CD4-positive, alpha-beta T cell (primary cell): ENCODE data around the gene SH3RF3. TPM values are rescaled to one million over a fixed set of nuclear protein-coding genes. Genes with fewer than 3 reads are reported as not detected.
A peak's percentile ranks its signal among the peaks of the same experiment; 100 is the strongest.

ENCODE experiments used
- ATAC-seq: fragments of 200-7000 bp; cut with Tn5 transposase; one replicate; pipeline ENCODE4 v1.10.0; 2022; ENCODE audit warnings: mild to moderate bottlenecking; ENCODE audit not compliant: poor library complexity
- CTCF ChIA-PET: fragments of 350-600 bp; sonication (Branson Sonifier 250); formaldehyde crosslinking; loops from one replicate; lab custom pipeline; 2021; ENCODE audit warnings: antibody characterized with exemption, inconsistent platforms; lab: Charles Lee
- POLR2A ChIA-PET: fragments of 350-600 bp; sonication (Branson Sonifier 250); formaldehyde crosslinking; loops from one replicate; lab custom pipeline; 2021; ENCODE audit warnings: antibody characterized with exemption, inconsistent platforms; lab: Charles Lee
- DNase-seq, 14 experiments: peaks; one replicate each; pipeline ENCODE4 v3.0.0-alpha.2; 2013 to 2020; ENCODE audit warnings: mixed read lengths in 2 of 14
- H3K27ac ChIP-seq, 2 donors: one replicate each; pipeline versions ENCODE4 v1.5.1 to v1.7.0; 2013; ENCODE audit warnings: low read length in 2 of 2, low read depth in 1 of 2, mild to moderate bottlenecking in 1 of 2
- H3K27me3 ChIP-seq, 2 experiments: 1 replicate in 1 of 2; 2 replicates in 1 of 2; pipeline versions ENCODE4 v1.6.1 to v1.7.0; 2013; ENCODE audit warnings: low read length in 2 of 2, control low read depth in 1 of 2, mild to moderate bottlenecking in 1 of 2, moderate library complexity in 1 of 2; ENCODE audit not compliant: insufficient read depth in 2 of 2, control insufficient read depth in 1 of 2
- H3K36me3 ChIP-seq: one replicate; pipeline ENCODE4 v1.6.1; 2013; ENCODE audit warnings: low read length, control low read depth; ENCODE audit not compliant: insufficient read depth
- H3K4me1 ChIP-seq: one replicate; pipeline ENCODE4 v1.6.1; 2013; ENCODE audit warnings: low read length, control low read depth; ENCODE audit not compliant: insufficient read depth
- H3K4me3 ChIP-seq: one replicate; pipeline ENCODE4 v1.5.1; 2013; ENCODE audit warnings: mild to moderate bottlenecking, low read length, moderate library complexity
- H3K9me3 ChIP-seq, 2 experiments: 1 replicate in 1 of 2; 2 replicates in 1 of 2; pipeline versions ENCODE4 v1.6.1 to v1.7.0; 2013; ENCODE audit warnings: low read length in 2 of 2, mild to moderate bottlenecking in 2 of 2, control low read depth in 1 of 2, moderate library complexity in 1 of 2; ENCODE audit not compliant: control insufficient read depth in 1 of 2, insufficient read depth in 1 of 2
- H3K27ac Mint-ChIP-seq: one replicate; pipeline ENCODE4 v1.8.0; 2020; ENCODE audit warnings: mixed read lengths
- H3K27me3 Mint-ChIP-seq: one replicate; pipeline ENCODE4 v1.8.0; 2021; ENCODE audit warnings: mixed read lengths
- H3K36me3 Mint-ChIP-seq: one replicate; pipeline ENCODE4 v1.8.0; 2021; ENCODE audit warnings: low read depth, mixed read lengths
- H3K4me1 Mint-ChIP-seq: one replicate; pipeline ENCODE4 v1.8.0; 2021; ENCODE audit warnings: low read depth, mixed read lengths
- H3K4me3 Mint-ChIP-seq: one replicate; pipeline ENCODE4 v1.8.0; 2020; ENCODE audit warnings: mild to moderate bottlenecking, mixed read lengths
- H3K9me3 Mint-ChIP-seq: one replicate; pipeline ENCODE4 v1.8.0; 2020; ENCODE audit warnings: mixed read lengths
- CTCF ChIP-seq: fragments of 200-600 bp; IDR thresholded peaks from one replicate; pipeline ENCODE4 v1.8.0; 2022; ENCODE audit warnings: antibody characterized with exemption, mild to moderate bottlenecking
- intact Hi-C, 2 experiments: fragments of 100-400 bp; cut with DNase I in 1 of 2; cut with micrococcal nuclease in 1 of 2; formaldehyde crosslinking; loops; one replicate each; pipeline versions ENCODE4 v1.15.1 to v1.9.0; 2023 to 2025; cut with DNase I, micrococcal nuclease
- total RNA-seq, 174 experiments: library from RNA in 2 of 174; stranded (reverse) in 2 of 174; gene quantifications; one replicate each; pipeline ENCODE4 v1.2.3 and lab custom pipeline; 2021 to 2026

SH3RF3 gene
- total RNA-seq, 2 experiments from 2014 or later, result 5.2 to 5.9 TPM

DNA sequence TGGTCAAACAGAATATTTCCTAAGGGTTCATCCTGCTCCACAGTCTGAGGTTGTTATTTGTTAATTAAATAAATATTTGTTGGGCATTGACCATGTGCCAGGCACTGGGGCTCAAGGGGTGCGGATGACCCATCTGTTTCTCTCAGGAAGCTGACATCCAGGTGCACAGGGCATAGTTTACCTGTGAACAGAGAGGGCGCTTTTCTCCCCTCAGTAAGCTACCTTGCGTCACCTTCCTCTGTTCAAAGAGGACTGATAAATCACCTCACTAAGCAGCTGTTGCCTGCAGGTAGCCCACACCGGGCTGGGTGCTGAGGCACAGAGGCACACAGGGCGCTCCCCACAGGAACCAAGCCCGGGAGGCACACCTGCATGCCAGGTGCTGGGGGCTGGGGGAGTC is 41.6 kb downstream of the SH3RF3 start:
- no peak for TF ChIP-seq CTCF
- ATAC-seq, result peak; percentile 43
- Mint-ChIP-seq H3K27ac (no peak overlapping the region), H3K36me3 (no peaks in the 10 kb centered on the region), H3K27me3 (no peaks in the 10 kb centered on the region), H3K4me3 (no peak overlapping the region), H3K4me1 (peaks cover 38% of the 10 kb centered on the region), H3K9me3 (peaks cover 3% of the 10 kb centered on the region)
- Histone ChIP-seq H3K27me3 (peaks cover 0 to 4% of the 10 kb centered on the region in 2 experiments), H3K9me3 (peaks cover 4 to 6% of the 10 kb centered on the region in 2 experiments), H3K4me3 (no peak overlapping the region), H3K4me1 (peaks cover 8% of the 10 kb centered on the region), H3K27ac (no peak overlapping the region), H3K36me3 (no peaks in the 10 kb centered on the region)
- intact Hi-C loops, result loop anchor here in 1 of 2 experiments (5.0 kb wide), 1 partner anchor 42 kb away; no protein-coding TSS in a partner anchor
- POLR2A ChIA-PET, result interaction anchor here (1.2 kb wide), 1 partner anchor 139 kb away, joined by 3 read pairs; no protein-coding TSS in a partner anchor
- DNase-seq, result no peak
- CTCF ChIA-PET, result no interaction called here

GRCh38 chr2:109171444-109172334 is 42.7 kb downstream of the SH3RF3 start:
- H3K27ac ChIP-seq, result no peak overlapping the region
- ATAC-seq (no peak), DNase-seq (no peak)
- H3K4me3 ChIP-seq, result no peak overlapping the region
- peaks cover 8% of the 10 kb centered on the region for H3K4me1 ChIP-seq
- Mint-ChIP-seq H3K36me3 (no peaks in the 10 kb centered on the region), H3K4me1 (peaks cover 38% of the 10 kb centered on the region), H3K4me3 (no peak overlapping the region), H3K27ac (no peak overlapping the region), H3K9me3 (peaks cover 3% of the 10 kb centered on the region), H3K27me3 (no peaks in the 10 kb centered on the region)
- TF ChIP-seq CTCF, result no peak
- H3K9me3 ChIP-seq, result peaks cover 4 to 6% of the 10 kb centered on the region in 2 experiments
- H3K27me3 ChIP-seq, result peaks cover 0 to 4% of the 10 kb centered on the region in 2 experiments
- no peaks in the 10 kb centered on the region for H3K36me3 ChIP-seq
- ChIA-PET POLR2A (interaction anchor here (1.2 kb wide), 1 partner anchor 140 kb away, joined by 3 read pairs; no protein-coding TSS in a partner anchor), CTCF (no interaction called here)
- intact Hi-C loops, result loop anchor here in 1 of 2 experiments (5.0 kb wide), 1 partner anchor 41 kb away; no protein-coding TSS in a partner anchor

DNA sequence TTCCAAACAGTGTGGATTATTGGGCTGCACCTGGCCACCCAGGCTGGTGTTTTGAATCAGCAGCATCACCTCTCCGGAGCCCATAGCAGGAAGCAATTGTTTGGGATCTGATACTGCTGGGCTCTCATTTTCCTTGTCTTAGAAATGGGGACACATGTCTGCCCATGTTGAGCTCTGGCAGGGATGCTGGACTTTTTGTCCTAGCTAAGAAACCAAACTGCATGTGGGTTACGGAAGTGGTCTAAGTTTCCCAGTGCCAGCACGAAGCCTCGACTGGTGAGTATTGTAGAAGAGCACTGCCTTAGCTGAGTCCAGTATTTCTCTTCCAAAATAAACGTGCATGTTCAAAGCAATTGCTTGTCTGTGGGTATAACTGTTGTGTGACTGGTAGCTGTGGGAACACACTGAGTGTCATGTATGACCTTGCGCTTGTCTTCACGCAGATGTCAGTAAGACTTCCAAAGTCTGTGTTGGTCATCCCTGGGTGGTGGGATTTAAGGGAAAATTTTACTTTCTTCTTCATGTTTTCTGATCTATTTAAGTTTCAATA is 43.6 kb downstream of the SH3RF3 start:
- Mint-ChIP-seq H3K27ac (peak overlapping the region; percentile 72), H3K4me3 (no peak overlapping the region), H3K36me3 (no peaks in the 10 kb centered on the region), H3K9me3 (peaks cover 3% of the 10 kb centered on the region), H3K27me3 (no peaks in the 10 kb centered on the region), H3K4me1 (peaks cover 38% of the 10 kb centered on the region)
- intact Hi-C loops, result loop anchor here in 1 of 2 experiments (5.0 kb wide), 1 partner anchor 40 kb away; no protein-coding TSS in a partner anchor
- no peak for TF ChIP-seq CTCF
- CTCF ChIA-PET, result no interaction called here
- no peak for ATAC-seq
- H3K4me1 ChIP-seq, result peaks cover 8% of the 10 kb centered on the region
- no peak overlapping the region for H3K4me3 ChIP-seq
- POLR2A ChIA-PET, result no interaction called here
- peaks cover 4 to 6% of the 10 kb centered on the region in 2 experiments for H3K9me3 ChIP-seq
- H3K36me3 ChIP-seq, result no peaks in the 10 kb centered on the region
- peaks cover 0 to 4% of the 10 kb centered on the region in 2 experiments for H3K27me3 ChIP-seq
- DNase-seq, result no peak
- H3K27ac ChIP-seq, result no peak overlapping the region
